Bronchial epithelial cell (primary cell): ENCODE results near the gene KANK3. TPM values are rescaled to one million over a fixed set of nuclear protein-coding genes. Genes with fewer than 3 reads are reported as not detected.
A peak's percentile ranks its signal among the peaks of the same experiment; 100 is the strongest.

Experiments
- DNase-seq: peaks from one replicate; pipeline ENCODE4 v3.0.0-alpha.2; 2010; ENCODE audit warnings: low read depth
- FAIRE-seq: peaks from 2 replicates; lab custom pipeline; 2011; peaks lifted over from hg19 to GRCh38; lab: Jason Lieb, UNC
- H3K27me3 ChIP-seq: 2 replicates; pipeline ENCODE4 v1.5.1; 2011; ENCODE audit warnings: low read length; ENCODE audit not compliant: control insufficient read depth, insufficient read depth
- H3K36me3 ChIP-seq: 2 replicates; pipeline ENCODE4 v1.5.1; 2011; ENCODE audit warnings: low read length; ENCODE audit not compliant: control insufficient read depth, insufficient read depth
- H3K4me3 ChIP-seq: 2 replicates; pipeline ENCODE4 v1.5.1; 2011; ENCODE audit warnings: mild to moderate bottlenecking, low read depth, low read length, control low read depth
- CTCF ChIP-seq: IDR thresholded peaks from 2 replicates; pipeline ENCODE4 v1.5.1; 2011; ENCODE audit warnings: mild to moderate bottlenecking, moderate library complexity, low read length, control low read depth, inconsistent platforms; ENCODE audit not compliant: insufficient read depth, severe bottlenecking
- total RNA-seq: library from RNA; depleted of rRNA; stranded (reverse); fragments of >200 nt; gene quantifications from 2 replicates; pipeline ENCODE4 v1.2.1, GENCODE V29; 2014

KANK3 gene
- total RNA-seq, 1 donor from 2014 or later = 2.4 TPM

- no peak for FAIRE-seq
- TF ChIP-seq CTCF = no peak
- H3K4me3 ChIP-seq = no peak overlapping the region
- H3K36me3 ChIP-seq = no peaks in the 10 kb centered on the region
- DNase-seq = no peak
- H3K27me3 ChIP-seq = peaks cover 13% of the 10 kb centered on the region
Measured at GRCh38 chr19:8332976-8333766, 9.9 kb downstream of the KANK3 start.

- no peak overlapping the region for H3K4me3 ChIP-seq
- no peak for DNase-seq
- no peak for FAIRE-seq
- H3K36me3 ChIP-seq = no peaks in the 10 kb centered on the region
- H3K27me3 ChIP-seq = peaks cover 13% of the 10 kb centered on the region
- TF ChIP-seq CTCF = no peak
Measured at GRCh38 chr19:8331263-8331845, 11.7 kb downstream of the KANK3 start.

- no peak for TF ChIP-seq CTCF
- DNase-seq (peak; percentile 66), FAIRE-seq (no peak)
- peaks cover 13% of the 10 kb centered on the region for H3K27me3 ChIP-seq
- no peaks in the 10 kb centered on the region for H3K36me3 ChIP-seq
- no peak overlapping the region for H3K4me3 ChIP-seq
Measured at GRCh38 chr19:8329996-8330395, 13.1 kb downstream of the KANK3 start.

GRCh38 chr19:8325454-8325853 is 17.6 kb downstream of the KANK3 start:
- Histone ChIP-seq H3K27me3 (no peaks in the 10 kb centered on the region), H3K4me3 (no peak overlapping the region), H3K36me3 (peaks cover 12% of the 10 kb centered on the region)
- FAIRE-seq = no peak
- no peak for DNase-seq
- no peak for TF ChIP-seq CTCF

- no peak for TF ChIP-seq CTCF
- DNase-seq (no peak), FAIRE-seq (no peak)
- peaks cover 12% of the 10 kb centered on the region for H3K36me3 ChIP-seq
- no peaks in the 10 kb centered on the region for H3K27me3 ChIP-seq
- H3K4me3 ChIP-seq = no peak overlapping the region
Measured at GRCh38 chr19:8324186-8325050, 18.6 kb downstream of the KANK3 start.
